Brain microvascular endothelial cell (primary cell): ENCODE data around the gene WSB2.
"Not testable (repeated sequence)": the region's sequence is repeated elsewhere in the genome, so short reads cannot be mapped to it uniquely, and the experiment has no call there.

Source experiments
- DNase-seq: peaks from one replicate; pipeline ENCODE4 v3.0.0-alpha.2; 2020
- H3K27ac ChIP-seq: fragments of 250-450 bp; sonication (Bioruptor Pico); 2 replicates; pipeline ENCODE4 v1.5.1; 2020; ENCODE audit warnings: mild to moderate bottlenecking, moderate library complexity
- H3K27me3 ChIP-seq: fragments of 250-450 bp; sonication (Bioruptor Pico); replicated peaks from 2 replicates; pipeline ENCODE4 v1.5.1; 2020; ENCODE audit warnings: mild to moderate bottlenecking
- H3K36me3 ChIP-seq: fragments of 250-450 bp; sonication (Bioruptor Pico); replicated peaks from 2 replicates; pipeline ENCODE4 v1.5.1; 2020; ENCODE audit warnings: mild to moderate bottlenecking
- H3K4me3 ChIP-seq: 2 replicates; pipeline ENCODE4 v1.5.1; 2011; ENCODE audit warnings: low read depth, mild to moderate bottlenecking, control low read depth, low read length, moderate library complexity
- in situ Hi-C: cut with HindIII; loops from 2 replicates; pipeline ENCODE4 v1.10.0; 2017; ENCODE audit warnings: low sequenced_read_pairs, low pct_ligation_motif_present
- TF ChIP-seq, protein P1 (sequence below): IDR thresholded peaks from 2 replicates; pipeline ENCODE4 v1.5.1; 2011; ENCODE audit warnings: low read depth, mild to moderate bottlenecking, moderate library complexity, low read length, control low read depth, inconsistent platforms; ENCODE audit errors: missing control alignments

WSB2 gene

DNA sequence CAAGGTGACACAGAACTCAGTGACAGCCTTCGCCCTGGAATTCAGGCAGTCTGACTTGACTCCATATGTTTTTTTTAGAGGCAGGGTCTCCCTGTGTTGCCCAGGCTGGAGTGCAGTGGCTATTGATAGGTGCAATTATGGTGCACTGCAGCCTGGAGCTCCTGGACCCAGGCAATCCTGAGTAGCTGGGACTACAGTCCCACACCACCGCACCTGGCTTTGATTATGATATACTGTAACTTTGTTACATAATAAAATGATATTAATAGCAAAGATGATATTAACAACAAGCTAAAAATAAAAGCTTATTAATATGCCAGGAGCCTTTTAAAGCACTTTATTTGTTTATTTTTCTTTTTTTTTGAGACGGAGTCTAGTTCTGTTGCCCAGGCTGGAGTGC lies 33.1 kb upstream of the WSB2 start:
- TF ChIP-seq, protein P1, sequence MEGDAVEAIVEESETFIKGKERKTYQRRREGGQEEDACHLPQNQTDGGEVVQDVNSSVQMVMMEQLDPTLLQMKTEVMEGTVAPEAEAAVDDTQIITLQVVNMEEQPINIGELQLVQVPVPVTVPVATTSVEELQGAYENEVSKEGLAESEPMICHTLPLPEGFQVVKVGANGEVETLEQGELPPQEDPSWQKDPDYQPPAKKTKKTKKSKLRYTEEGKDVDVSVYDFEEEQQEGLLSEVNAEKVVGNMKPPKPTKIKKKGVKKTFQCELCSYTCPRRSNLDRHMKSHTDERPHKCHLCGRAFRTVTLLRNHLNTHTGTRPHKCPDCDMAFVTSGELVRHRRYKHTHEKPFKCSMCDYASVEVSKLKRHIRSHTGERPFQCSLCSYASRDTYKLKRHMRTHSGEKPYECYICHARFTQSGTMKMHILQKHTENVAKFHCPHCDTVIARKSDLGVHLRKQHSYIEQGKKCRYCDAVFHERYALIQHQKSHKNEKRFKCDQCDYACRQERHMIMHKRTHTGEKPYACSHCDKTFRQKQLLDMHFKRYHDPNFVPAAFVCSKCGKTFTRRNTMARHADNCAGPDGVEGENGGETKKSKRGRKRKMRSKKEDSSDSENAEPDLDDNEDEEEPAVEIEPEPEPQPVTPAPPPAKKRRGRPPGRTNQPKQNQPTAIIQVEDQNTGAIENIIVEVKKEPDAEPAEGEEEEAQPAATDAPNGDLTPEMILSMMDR: no peak
- no peak overlapping the region for H3K4me3 ChIP-seq
- in situ Hi-C loops: no loop called here
- no peaks in the 10 kb centered on the region for H3K27me3 ChIP-seq
- no peak overlapping the region for H3K27ac ChIP-seq
- H3K36me3 ChIP-seq: no peaks in the 10 kb centered on the region
- no peak for DNase-seq

DNA sequence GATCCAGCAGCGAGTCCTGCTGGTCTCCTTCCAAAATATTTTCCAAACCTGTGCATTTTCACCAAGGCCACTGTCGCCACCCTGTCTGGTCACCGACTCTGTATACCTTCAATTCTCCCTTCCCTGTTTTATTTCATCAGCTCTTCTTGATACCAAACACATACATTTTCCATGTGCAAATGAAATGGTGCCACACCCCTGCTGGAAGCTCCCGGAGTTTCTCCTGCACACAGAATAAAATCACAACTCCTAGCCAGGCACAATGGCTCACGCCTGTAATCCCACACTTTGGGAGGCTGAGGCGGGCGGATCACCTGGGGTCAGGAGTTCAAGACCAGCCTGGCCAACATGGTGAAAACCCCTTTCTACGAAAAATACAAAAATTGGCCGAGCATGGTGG lies 28.8 kb upstream of the WSB2 start:
- DNase-seq: no peak
- no peak overlapping the region for H3K4me3 ChIP-seq
- H3K27ac ChIP-seq: no peak overlapping the region
- TF ChIP-seq, protein P1: no peak
- H3K27me3 ChIP-seq: no peaks in the 10 kb centered on the region
- no peaks in the 10 kb centered on the region for H3K36me3 ChIP-seq
- in situ Hi-C loops: no loop called here

DNA sequence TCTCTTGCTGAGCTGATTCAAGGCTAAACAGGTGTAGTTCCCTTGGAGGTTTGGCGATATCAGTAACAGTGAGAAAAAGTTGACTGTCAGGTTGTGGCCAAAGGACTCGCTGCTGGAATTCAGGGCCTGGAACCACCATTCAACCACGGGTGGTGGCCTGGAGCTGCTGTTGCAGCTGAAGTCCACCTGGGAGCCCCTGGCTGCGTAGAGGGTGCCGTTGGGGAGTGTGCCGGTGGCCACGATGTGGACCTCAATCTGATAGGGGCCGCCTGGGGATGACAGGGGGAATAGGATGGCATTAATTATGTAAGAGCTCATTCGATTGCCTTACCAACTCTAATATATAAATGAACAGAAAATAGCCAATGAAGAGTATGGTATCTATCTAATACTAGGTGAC lies 21.2 kb upstream of the WSB2 start:
- H3K36me3 ChIP-seq: no peaks in the 10 kb centered on the region
- no peak overlapping the region for H3K27ac ChIP-seq
- TF ChIP-seq, protein P1: no peak
- DNase-seq: no peak
- no peak overlapping the region for H3K4me3 ChIP-seq
- in situ Hi-C loops: no loop called here
- no peaks in the 10 kb centered on the region for H3K27me3 ChIP-seq

- H3K27ac ChIP-seq, H3K36me3 ChIP-seq, in situ Hi-C loops: not testable (repeated sequence)
Measured at GRCh38 chr12:118081521-118081920, 20.5 kb upstream of the WSB2 start.

DNA sequence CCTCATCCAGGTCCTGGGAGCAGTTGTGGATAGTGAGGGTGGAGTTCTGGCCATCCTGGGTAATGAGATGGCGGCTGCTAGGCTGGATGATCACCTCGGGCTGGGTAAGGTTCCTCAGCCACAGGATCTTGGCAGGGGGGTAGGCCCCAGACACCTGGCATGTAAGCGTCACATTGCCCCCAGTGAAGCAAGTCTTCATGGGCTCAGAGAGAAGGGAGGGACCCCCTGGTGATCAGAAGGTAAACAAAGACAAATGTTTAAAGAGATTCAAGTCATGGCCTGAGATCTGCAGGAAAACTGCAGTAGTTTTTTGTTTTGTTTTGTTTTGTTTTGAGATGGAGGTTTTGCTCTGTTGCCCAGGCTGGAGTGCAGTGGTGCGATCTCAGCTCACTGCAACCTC lies 12.8 kb upstream of the WSB2 start:
- in situ Hi-C loops: no loop called here
- H3K27ac ChIP-seq: no peak overlapping the region
- no peaks in the 10 kb centered on the region for H3K27me3 ChIP-seq
- DNase-seq: no peak
- TF ChIP-seq, protein P1: no peak
- no peaks in the 10 kb centered on the region for H3K36me3 ChIP-seq
- H3K4me3 ChIP-seq: no peak overlapping the region

More at GRCh38 chr12:118081521-118081920, 20.5 kb upstream of the WSB2 start:
- not testable (repeated sequence) for H3K27me3 ChIP-seq, H3K4me3 ChIP-seq, DNase-seq

- in situ Hi-C loops: no loop called here
- no peak overlapping the region for H3K4me3 ChIP-seq
- no peaks in the 10 kb centered on the region for H3K36me3 ChIP-seq
- H3K27ac ChIP-seq: no peak overlapping the region
- no peaks in the 10 kb centered on the region for H3K27me3 ChIP-seq
- TF ChIP-seq, protein P1: no peak
- no peak for DNase-seq
Measured at GRCh38 chr12:118070650-118071049, 9.7 kb upstream of the WSB2 start.
